IMR-90 (cell line): Measurements from ENCODE around the gene CALM1. TPM values are rescaled to one million over a fixed set of nuclear protein-coding genes. Genes with fewer than 3 reads are reported as not detected.

Experiments used
- ATAC-seq: fragments of 200-7000 bp; cut with Tn5 transposase; 2 replicates; pipeline ENCODE4 v1.9.1; 2020; ENCODE audit warnings: low read depth, mild to moderate bottlenecking, moderate library complexity
- BruUV-seq: library from RNA; stranded (reverse); fragments of 400-500 nt; replicated peaks from 2 replicates; lab custom pipeline; 2021; lab: Mats Ljungman, UMichigan
- CTCF ChIA-PET: fragments of 300-600 bp; formaldehyde crosslinking; extraction: SDS; loops from one replicate; lab custom pipeline; 2021; ENCODE audit warnings: antibody characterized with exemption; lab: Yijun Ruan, JAX
- POLR2A ChIA-PET: fragments of 300-600 bp; sonication (Branson Sonifier 250); formaldehyde crosslinking; loops from one replicate; lab custom pipeline; 2022; ENCODE audit warnings: antibody characterized with exemption; ENCODE audit not compliant: unreplicated experiment; lab: Charles Lee
- DNase-seq: peaks from one replicate; pipeline ENCODE4 v3.0.0; 2013
- H2AFZ ChIP-seq: replicated peaks from 2 replicates; pipeline ENCODE3; 2013; ENCODE audit warnings: low read length, mild to moderate bottlenecking; ENCODE audit not compliant: poor library complexity
- H2AK5ac ChIP-seq: 2 replicates; pipeline ENCODE4 v1.6.1; 2013; ENCODE audit warnings: low read depth, low read length, inconsistent platforms
- H2AK9ac ChIP-seq: replicated peaks from 2 replicates; pipeline ENCODE3; 2013; ENCODE audit warnings: mild to moderate bottlenecking, low read depth, low read length, moderate library complexity; ENCODE audit not compliant: poor library complexity
- H2BK120ac ChIP-seq: 2 replicates; pipeline ENCODE4 v1.6.1; 2013; ENCODE audit warnings: low read depth, low read length, inconsistent platforms
- H2BK15ac ChIP-seq: 3 replicates; pipeline ENCODE4 v1.6.1; 2013; ENCODE audit warnings: low read depth, low read length, inconsistent platforms
- H2BK20ac ChIP-seq: 2 replicates; pipeline ENCODE4 v1.6.1; 2013; ENCODE audit warnings: low read depth, mild to moderate bottlenecking, inconsistent platforms, low read length, moderate library complexity
- H2BK5ac ChIP-seq: 2 replicates; pipeline ENCODE4 v1.6.1; 2013; ENCODE audit warnings: mild to moderate bottlenecking, low read depth, low read length, inconsistent platforms; ENCODE audit not compliant: poor library complexity, severe bottlenecking
- H3K14ac ChIP-seq: replicated peaks from 2 replicates; pipeline ENCODE4 v1.6.1; 2013; ENCODE audit warnings: low read depth, low read length, inconsistent platforms
- H3K18ac ChIP-seq: 2 replicates; pipeline ENCODE4 v1.6.1; 2013; ENCODE audit warnings: low read depth, low read length, control low read depth
- H3K23ac ChIP-seq: 2 replicates; pipeline ENCODE4 v1.6.1; 2013; ENCODE audit warnings: low read depth, low read length, inconsistent platforms
- H3K27ac ChIP-seq: 2 replicates; pipeline ENCODE4 v1.5.1; 2013; ENCODE audit warnings: mild to moderate bottlenecking, control low read depth, low read length; ENCODE audit not compliant: insufficient read depth
- H3K27me3 ChIP-seq: 2 replicates; pipeline ENCODE4 v1.6.1; 2013; ENCODE audit warnings: low read length; ENCODE audit not compliant: control insufficient read depth, insufficient read depth
- H3K36me3 ChIP-seq: 2 replicates; pipeline ENCODE4 v1.6.1; 2013; ENCODE audit warnings: low read length, mixed read lengths; ENCODE audit not compliant: control insufficient read depth, insufficient read depth
- H3K4ac ChIP-seq: 2 replicates; pipeline ENCODE4 v1.6.1; 2013; ENCODE audit warnings: low read depth, low read length, inconsistent platforms
- H3K4me1 ChIP-seq: 2 replicates; pipeline ENCODE4 v1.6.1; 2013; ENCODE audit warnings: low read length, mixed read lengths; ENCODE audit not compliant: control insufficient read depth, insufficient read depth
- H3K4me2 ChIP-seq: 2 replicates; pipeline ENCODE4 v1.6.1; 2013; ENCODE audit warnings: low read depth, mild to moderate bottlenecking, control low read depth, low read length, moderate library complexity
- H3K4me3 ChIP-seq: 2 replicates; pipeline ENCODE4 v1.5.1; 2013; ENCODE audit warnings: low read depth, mild to moderate bottlenecking, control low read depth, low read length, moderate library complexity; ENCODE audit not compliant: insufficient read depth
- H3K56ac ChIP-seq: 2 replicates; pipeline ENCODE4 v1.6.1; 2013; ENCODE audit warnings: low read length, inconsistent platforms; ENCODE audit not compliant: insufficient read depth; ENCODE audit errors: extremely low read depth
- H3K79me1 ChIP-seq, 2 experiments: 2 replicates each; pipeline ENCODE4 v1.6.1; 2013; ENCODE audit warnings: low read length in 2 of 2, inconsistent platforms in 1 of 2, low read depth in 1 of 2
- H3K9ac ChIP-seq: 2 replicates; pipeline ENCODE4 v1.6.1; 2013; ENCODE audit warnings: low read depth, low read length, control low read depth
- H3K9me1 ChIP-seq: 2 replicates; pipeline ENCODE4 v1.6.1; 2013; ENCODE audit warnings: low read length, inconsistent platforms; ENCODE audit not compliant: insufficient read depth
- H3K9me3 ChIP-seq: 2 replicates; pipeline ENCODE4 v1.6.1; 2013; ENCODE audit warnings: low read length; ENCODE audit not compliant: control insufficient read depth, insufficient read depth
- H4K20me1 ChIP-seq: 2 replicates; pipeline ENCODE4 v1.6.1; 2013; ENCODE audit warnings: low read length, inconsistent platforms; ENCODE audit not compliant: insufficient read depth
- H4K5ac ChIP-seq: 2 replicates; pipeline ENCODE4 v1.6.1; 2013; ENCODE audit warnings: mild to moderate bottlenecking, low read depth, low read length, control low read depth
- H4K8ac ChIP-seq, 2 experiments: 2 replicates each; pipeline ENCODE4 v1.6.1; 2013; ENCODE audit warnings: low read depth in 2 of 2, low read length in 2 of 2, control low read depth in 1 of 2, inconsistent platforms in 1 of 2
- H4K91ac ChIP-seq: 2 replicates; pipeline ENCODE4 v1.6.1; 2013; ENCODE audit warnings: low read depth, low read length, inconsistent platforms; ENCODE audit not compliant: insufficient read depth
- CEBPB ChIP-seq: IDR thresholded peaks from 2 replicates; pipeline ENCODE4 v1.6.1; 2012; ENCODE audit warnings: low read depth, low read length, improper control_type of control experiment
- NFE2L2 ChIP-seq: fragments of 150-350 bp; IDR thresholded peaks from 2 replicates; pipeline ENCODE4 v1.6.1; 2016; ENCODE audit warnings: low read depth, mild to moderate bottlenecking, low read length
- SMC3 ChIP-seq: fragments of 150-350 bp; IDR thresholded peaks from 2 replicates; pipeline ENCODE4 v1.6.1; 2016; ENCODE audit warnings: low read depth, mild to moderate bottlenecking, antibody characterized with exemption, low read length, moderate library complexity
- WGBS, 2 experiments: methylation state at CpG; one replicate each; pipeline versions ENCODE4 v1.1.5 to v1.1.7; 2013; ENCODE audit warnings: missing lambda C conversion rate in 2 of 2; ENCODE audit not compliant: insufficient read length in 1 of 2; ENCODE audit errors: extremely low coverage in 2 of 2; 5-methylcytosine and 5-hydroxymethylcytosine counted together
- dilution Hi-C: fragments of 300-500 bp; cut with HindIII; formaldehyde crosslinking; loops from one replicate; pipeline ENCODE4 v1.14.3; 2018; ENCODE audit warnings: low sequenced_read_pairs; ENCODE audit not compliant: unreplicated experiment
- in situ Hi-C: fragments of 300-500 bp; cut with MboI; formaldehyde crosslinking; loops from 3 replicates; pipeline ENCODE4 v1.14.3; 2019; ENCODE audit warnings: low sequenced_read_pairs, inconsistent platforms, mixed read lengths
- intact Hi-C: fragments of 100-400 bp; cut with micrococcal nuclease; formaldehyde crosslinking; loops from 2 replicates; pipeline ENCODE4 v1.10.0; 2022
- polyA plus RNA-seq, 3 experiments: library from polyadenylated mRNA; depleted of rRNA; stranded (reverse); fragments of >200 nt; gene quantifications; 2 replicates each; pipeline ENCODE4 v1.2.3, GENCODE V29; 2012; ENCODE audit warnings: low replicate concordance in 1 of 3
- total RNA-seq: library from RNA; depleted of rRNA; stranded (reverse); fragments of >200 nt; gene quantifications from 2 replicates; pipeline ENCODE4 v1.2.3, GENCODE V29; 2012

CALM1 gene
- total and polyA plus RNA-seq, 2 of the 4 experiments (the other 2 are of a cell fraction), result 72.9 to 188 TPM

DNA sequence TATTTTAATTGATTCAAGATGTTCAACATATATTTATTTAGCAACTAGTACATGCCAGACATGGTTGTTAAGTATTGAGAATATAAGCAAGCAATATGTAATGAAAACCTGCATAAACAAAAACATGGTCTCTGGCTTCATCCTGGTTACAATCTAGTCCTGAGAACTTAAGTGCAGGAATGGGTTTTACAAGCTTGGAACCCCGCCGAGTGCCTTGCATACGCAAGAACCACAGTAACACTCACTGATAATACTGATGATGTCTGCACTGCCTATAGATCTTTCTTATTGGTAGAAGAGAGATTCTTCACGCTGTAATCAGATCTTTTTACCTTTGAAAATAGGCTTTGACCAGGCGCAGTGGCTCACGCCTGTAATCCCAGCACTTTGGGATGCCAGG is 22.9 kb upstream of the CALM1 start:
- Histone ChIP-seq H3K27ac (no peak overlapping the region), H2AK5ac (no peak overlapping the region), H3K4me1 (peaks cover 2% of the 10 kb centered on the region; the same call in 1 of the 2 replicates), H3K4me2 (no peak overlapping the region), H3K27me3 (no peaks in the 10 kb centered on the region), H3K4ac (no peak overlapping the region), H4K91ac (no peak overlapping the region), H3K9ac (no peak overlapping the region), H2AFZ (no peak overlapping the region), H3K9me3 (no peaks in the 10 kb centered on the region), H3K36me3 (no peaks in the 10 kb centered on the region), H3K56ac (no peak overlapping the region), H4K20me1 (no peaks in the 10 kb centered on the region), H3K23ac (no peak overlapping the region), H2BK15ac (no peak overlapping the region), H2BK5ac (no peak overlapping the region), H2AK9ac (no peak overlapping the region), H3K9me1 (no peaks in the 10 kb centered on the region), H2BK120ac (no peak overlapping the region), H3K18ac (no peak overlapping the region), H4K8ac (no peak overlapping the region), H3K14ac (no peak overlapping the region), H2BK20ac (no peak overlapping the region), H3K79me1 (no peaks in the 10 kb centered on the region), H4K5ac (no peak overlapping the region), H3K4me3 (no peak overlapping the region)
- BruUV-seq, result no TSS peak
- POLR2A ChIA-PET, result no interaction called here
- WGBS, 2 experiments, result no CpG with 5 or more reads among the region's 6 CpGs
- dilution Hi-C loops (no loop called here), intact Hi-C loops (no loop called here), in situ Hi-C loops (no loop called here)
- CTCF ChIA-PET, result no interaction called here
- ATAC-seq, result no peak
- TF ChIP-seq SMC3 (no peak), NFE2L2 (no peak), CEBPB (no peak)
- peak; percentile 29 for DNase-seq
